SKM-1 treated with dmso at 0.1 percent for 144 hours (cell line): ENCODE results near the gene EBF4.
"Not testable (repeated sequence)": the region's sequence is repeated elsewhere in the genome, so short reads cannot be mapped to it uniquely, and the experiment has no call there.

ENCODE experiments used
- DNase-seq: peaks from one replicate; lab custom pipeline; 2025; ENCODE audit not compliant: unreplicated experiment; lab: John Stamatoyannopoulos, UW

EBF4 gene

GRCh38 chr20:2755451-2756055, 63.0 kb downstream of the EBF4 start:
- no peak for DNase-seq

GRCh38 chr20:2756056-2756611, 63.6 kb downstream of the EBF4 start:
- DNase-seq, result no peak

GRCh38 chr20:2757001-2757400, 64.4 kb downstream of the EBF4 start:
- DNase-seq, result no peak

GRCh38 chr20:2757969-2758368, 65.4 kb downstream of the EBF4 start:
- no peak for DNase-seq

GRCh38 chr20:2759143-2759542, 66.6 kb downstream of the EBF4 start:
- DNase-seq, result no peak

GRCh38 chr20:2759603-2760296, 67.2 kb downstream of the EBF4 start:
- no peak for DNase-seq

- DNase-seq, result no peak
Measured at GRCh38 chr20:2760297-2760951, 67.8 kb downstream of the EBF4 start.

- no peak for DNase-seq
Measured at GRCh38 chr20:2760952-2761305, 68.3 kb downstream of the EBF4 start.

GRCh38 chr20:2761885-2762284, 69.3 kb downstream of the EBF4 start:
- DNase-seq, result no peak

- DNase-seq, result no peak
Measured at GRCh38 chr20:2762578-2763131, 70.1 kb downstream of the EBF4 start.

- no peak for DNase-seq
Measured at GRCh38 chr20:2763186-2763585, 70.6 kb downstream of the EBF4 start.

GRCh38 chr20:2767768-2768631, 75.4 kb downstream of the EBF4 start:
- DNase-seq, result no peak

- DNase-seq, result no peak
Measured at GRCh38 chr20:2768632-2769015, 76.0 kb downstream of the EBF4 start.

- not testable (repeated sequence) for DNase-seq
Measured at GRCh38 chr20:2770091-2770490, 77.5 kb downstream of the EBF4 start.

GRCh38 chr20:2771631-2772080, 79.1 kb downstream of the EBF4 start:
- DNase-seq, result no peak

GRCh38 chr20:2773812-2774211, 81.2 kb downstream of the EBF4 start:
- DNase-seq, result no peak

GRCh38 chr20:2775139-2775538, 82.6 kb downstream of the EBF4 start:
- no peak for DNase-seq

- DNase-seq, result no peak
Measured at GRCh38 chr20:2778602-2779321, 86.2 kb downstream of the EBF4 start.

GRCh38 chr20:2780948-2781347, 88.4 kb downstream of the EBF4 start:
- no peak for DNase-seq

- no peak for DNase-seq
Measured at GRCh38 chr20:2783908-2784566, 91.5 kb downstream of the EBF4 start.
